ENCODE measurements around the gene CDH18. TPM values are rescaled to one million over a fixed set of nuclear protein-coding genes. Genes with fewer than 3 reads are reported as not detected.

Gene CDH18
- total RNA-seq, 4 donors from 2014 or later, result not detected

DNA sequence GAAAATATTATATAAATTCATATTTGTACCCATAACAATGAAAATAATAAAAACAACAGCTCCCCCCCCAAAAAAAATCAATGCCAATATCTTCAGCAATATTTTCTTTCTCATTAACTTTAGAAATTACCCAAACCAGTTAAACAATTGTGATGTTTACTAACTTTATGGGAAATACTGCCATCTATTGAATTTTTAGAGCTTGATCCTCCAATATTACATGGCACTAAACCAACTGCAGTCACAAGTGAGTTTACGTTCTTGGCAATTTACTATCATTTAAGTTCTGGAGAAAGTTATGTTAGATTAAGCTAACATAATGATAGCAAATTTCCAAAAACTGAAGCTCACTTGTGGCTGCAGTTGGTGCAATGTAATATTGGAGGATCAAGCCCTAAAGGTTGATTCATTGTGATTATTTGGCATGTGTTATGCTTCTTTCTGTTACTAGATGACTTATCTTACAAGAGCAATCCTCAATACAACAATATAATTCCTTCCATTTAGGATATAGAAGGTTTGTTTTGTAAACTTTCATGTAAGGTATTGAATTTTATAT lies 379.5 kb downstream of the CDH18 start:
- no peak for ATAC-seq
- Histone ChIP-seq H3K27me3 (no peaks in the 10 kb centered on the region), H3K4me3 (no peak overlapping the region), H3K9me3 (no peaks in the 10 kb centered on the region), H3K4me1 (no peaks in the 10 kb centered on the region), H3K27ac (no peak overlapping the region), H3K36me3 (no peaks in the 10 kb centered on the region)
- TF ChIP-seq POLR2AphosphoS5 (IDR thresholded peaks at IDR 0.05), result no peak
- TF ChIP-seq, protein P1, sequence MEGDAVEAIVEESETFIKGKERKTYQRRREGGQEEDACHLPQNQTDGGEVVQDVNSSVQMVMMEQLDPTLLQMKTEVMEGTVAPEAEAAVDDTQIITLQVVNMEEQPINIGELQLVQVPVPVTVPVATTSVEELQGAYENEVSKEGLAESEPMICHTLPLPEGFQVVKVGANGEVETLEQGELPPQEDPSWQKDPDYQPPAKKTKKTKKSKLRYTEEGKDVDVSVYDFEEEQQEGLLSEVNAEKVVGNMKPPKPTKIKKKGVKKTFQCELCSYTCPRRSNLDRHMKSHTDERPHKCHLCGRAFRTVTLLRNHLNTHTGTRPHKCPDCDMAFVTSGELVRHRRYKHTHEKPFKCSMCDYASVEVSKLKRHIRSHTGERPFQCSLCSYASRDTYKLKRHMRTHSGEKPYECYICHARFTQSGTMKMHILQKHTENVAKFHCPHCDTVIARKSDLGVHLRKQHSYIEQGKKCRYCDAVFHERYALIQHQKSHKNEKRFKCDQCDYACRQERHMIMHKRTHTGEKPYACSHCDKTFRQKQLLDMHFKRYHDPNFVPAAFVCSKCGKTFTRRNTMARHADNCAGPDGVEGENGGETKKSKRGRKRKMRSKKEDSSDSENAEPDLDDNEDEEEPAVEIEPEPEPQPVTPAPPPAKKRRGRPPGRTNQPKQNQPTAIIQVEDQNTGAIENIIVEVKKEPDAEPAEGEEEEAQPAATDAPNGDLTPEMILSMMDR (IDR thresholded peaks at IDR 0.05), result no peak
- no peak for TF ChIP-seq POLR2A (IDR thresholded peaks at IDR 0.05)
- no peak for TF ChIP-seq EP300 (IDR thresholded peaks at IDR 0.05)
- WGBS, 2 donors (ENCODE audit: low coverage in 1 of 2), result 5 to 12% methylated on average over 1 of the region's 1 CpG

DNA sequence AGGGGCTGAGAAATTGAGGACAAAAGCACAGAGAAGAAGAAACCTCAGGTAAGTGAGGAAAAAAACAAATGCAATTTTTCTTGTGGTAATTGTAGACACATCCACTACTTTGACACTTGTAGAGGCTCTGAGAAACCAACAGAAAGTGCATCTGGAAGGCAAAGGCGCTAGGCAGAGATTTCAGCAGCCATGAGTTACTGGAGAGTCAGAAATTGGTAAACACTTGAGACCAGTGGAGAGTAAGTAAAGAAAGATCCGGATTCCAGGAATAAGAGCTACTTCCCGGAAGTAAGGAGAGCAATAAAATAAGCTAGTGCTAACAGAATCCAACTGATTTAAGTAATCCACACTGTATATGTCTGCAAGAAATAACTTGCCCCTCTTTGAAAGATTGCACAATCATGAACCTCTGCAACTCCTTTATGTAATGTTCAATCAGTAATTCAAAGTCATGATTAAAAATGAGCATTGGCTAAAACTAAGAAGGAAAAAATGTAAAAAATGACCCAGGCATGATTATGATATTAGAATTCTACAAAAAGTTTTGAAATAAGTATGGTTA lies 382.1 kb downstream of the CDH18 start:
- no peak for ATAC-seq
- H3K27ac ChIP-seq, result no peak overlapping the region
- H3K9me3 ChIP-seq, result peaks cover 0 to 20% (median 0%) of the 10 kb centered on the region in 3 donors
- no peaks in the 10 kb centered on the region for H3K27me3 ChIP-seq
- 60 to 79% methylated on average over 3 of the region's 3 CpGs for WGBS, 2 donors (ENCODE audit: low coverage in 1 of 2)
- no peaks in the 10 kb centered on the region for H3K36me3 ChIP-seq
- TF ChIP-seq POLR2A (IDR thresholded peaks at IDR 0.05) (no peak), POLR2AphosphoS5 (IDR thresholded peaks at IDR 0.05) (no peak)
- TF ChIP-seq, protein P1 (IDR thresholded peaks at IDR 0.05), result no peak
- no peak overlapping the region for H3K4me3 ChIP-seq
- H3K4me1 ChIP-seq, result no peaks in the 10 kb centered on the region

DNA sequence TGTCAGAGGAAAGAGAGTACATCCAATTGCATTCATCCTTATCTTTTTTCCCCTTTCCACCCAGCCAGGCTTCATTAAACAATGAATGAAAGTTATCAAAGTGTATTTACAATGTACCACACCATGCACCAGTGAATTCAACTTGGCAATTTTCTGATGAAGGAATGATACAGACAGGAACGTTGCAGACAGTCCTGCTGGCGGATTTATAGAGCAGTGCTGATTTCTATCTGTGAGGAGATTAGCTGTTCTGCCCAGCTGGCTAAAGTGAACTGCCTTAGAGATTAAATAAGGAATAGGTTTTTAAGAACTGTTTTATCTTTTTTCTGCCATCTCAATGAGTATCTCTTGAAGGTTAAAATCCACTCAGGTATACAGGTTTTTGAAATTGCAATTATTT lies 403.9 kb downstream of the CDH18 start:
- Histone ChIP-seq H3K9me3 (no peaks in the 10 kb centered on the region), H3K27ac (no peak overlapping the region), H3K4me3 (no peak overlapping the region), H3K27me3 (no peaks in the 10 kb centered on the region), H3K4me1 (no peaks in the 10 kb centered on the region), H3K36me3 (no peaks in the 10 kb centered on the region)
- TF ChIP-seq POLR2AphosphoS5 (IDR thresholded peaks at IDR 0.05), result no peak
- no peak for TF ChIP-seq POLR2A (IDR thresholded peaks at IDR 0.05)
- TF ChIP-seq, protein P1 (IDR thresholded peaks at IDR 0.05), result no peak
- TF ChIP-seq EP300 (IDR thresholded peaks at IDR 0.05), result no peak
- 27 to 44% methylated on average over 2 of the region's 2 CpGs for WGBS, 2 donors (ENCODE audit: low coverage in 1 of 2)
- ATAC-seq, result no peak

DNA sequence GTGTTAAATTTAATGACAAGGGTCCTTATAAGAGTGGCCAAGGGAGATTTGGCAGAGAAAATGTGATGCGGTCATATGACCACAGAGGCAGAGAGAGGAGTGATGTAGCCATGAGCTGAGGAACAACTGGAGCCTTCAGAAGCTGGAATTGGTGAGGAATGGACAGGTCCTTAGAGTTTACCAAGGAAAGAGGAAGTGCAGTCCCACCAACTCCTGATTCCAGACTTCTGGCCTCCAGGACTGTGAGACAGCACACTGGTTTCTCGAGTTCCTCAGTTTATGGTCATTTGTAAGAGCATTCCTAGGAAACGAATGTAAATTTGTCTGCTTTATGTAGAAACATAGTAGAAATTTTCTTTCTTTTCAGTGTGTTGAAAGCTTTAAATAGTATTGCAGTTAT lies 410.1 kb downstream of the CDH18 start:
- Histone ChIP-seq H3K4me1 (no peaks in the 10 kb centered on the region), H3K36me3 (no peaks in the 10 kb centered on the region), H3K9me3 (no peaks in the 10 kb centered on the region), H3K27ac (no peak overlapping the region), H3K27me3 (no peaks in the 10 kb centered on the region), H3K4me3 (no peak overlapping the region)
- ATAC-seq, result no peak
- WGBS, 2 donors (ENCODE audit: low coverage in 1 of 2), result 79 to 86% methylated on average over 3 of the region's 3 CpGs
- TF ChIP-seq POLR2A (IDR thresholded peaks at IDR 0.05) (no peak), POLR2AphosphoS5 (IDR thresholded peaks at IDR 0.05) (no peak), EP300 (IDR thresholded peaks at IDR 0.05) (no peak)
- TF ChIP-seq, protein P1 (IDR thresholded peaks at IDR 0.05), result no peak

DNA sequence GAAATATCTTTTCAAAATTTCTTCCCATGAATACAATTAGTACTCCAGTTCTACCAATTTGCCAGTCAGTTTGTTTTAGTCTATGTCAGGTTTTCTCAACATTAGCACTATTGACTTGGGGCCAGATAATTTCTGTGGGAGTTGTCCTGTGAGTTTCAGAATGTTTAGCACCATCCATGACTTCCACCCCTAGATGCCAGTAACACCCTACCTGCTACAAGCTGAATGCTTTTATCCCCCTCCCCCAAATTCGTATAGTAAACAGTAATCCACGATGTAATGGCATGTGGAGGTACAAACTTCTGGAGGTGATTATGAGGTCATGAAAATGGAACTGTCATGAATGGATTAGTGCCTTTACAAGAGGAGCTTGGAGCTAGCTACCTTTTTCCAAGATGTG lies 420.0 kb downstream of the CDH18 start:
- Histone ChIP-seq H3K4me3 (no peak overlapping the region), H3K27ac (no peak overlapping the region), H3K4me1 (no peaks in the 10 kb centered on the region), H3K27me3 (no peaks in the 10 kb centered on the region), H3K9me3 (no peaks in the 10 kb centered on the region), H3K36me3 (no peaks in the 10 kb centered on the region)
- TF ChIP-seq POLR2A (IDR thresholded peaks at IDR 0.05) (no peak), EP300 (IDR thresholded peaks at IDR 0.05) (no peak), POLR2AphosphoS5 (IDR thresholded peaks at IDR 0.05) (no peak)
- TF ChIP-seq, protein P1 (IDR thresholded peaks at IDR 0.05), result no peak
- WGBS, 2 donors (ENCODE audit: low coverage in 1 of 2), result 40% methylated on average over 1 of the region's 2 CpGs; no CpG with 5 or more reads in 1 of the 2 donors
- ATAC-seq, result no peak
